NT2/D1 (cell line): Measurements from ENCODE around the gene CR1.

ENCODE experiments used
- YY1 ChIP-seq: IDR thresholded peaks from 2 replicates; pipeline ENCODE4 v1.6.1; 2011; ENCODE audit not compliant: insufficient read length, insufficient read depth
- ZNF274 ChIP-seq: IDR thresholded peaks from 2 replicates; pipeline ENCODE4 v1.6.1; 2011; ENCODE audit warnings: mild to moderate bottlenecking, low read depth, low read length

GRCh38 chr1:207649865-207650580 lies 154.1 kb downstream of the CR1 start:
- no peak for TF ChIP-seq ZNF274
- no peak for TF ChIP-seq YY1
